Activated CD8-positive, alpha-beta memory T cell treated with anti-CD3 and anti-CD28 coated beads for 24 hours (primary cell): ENCODE measurements around the gene SDHB.

Source experiments
- DNase-seq: peaks from one replicate; pipeline ENCODE4 v3.0.0-alpha.2; 2020

SDHB gene

DNA sequence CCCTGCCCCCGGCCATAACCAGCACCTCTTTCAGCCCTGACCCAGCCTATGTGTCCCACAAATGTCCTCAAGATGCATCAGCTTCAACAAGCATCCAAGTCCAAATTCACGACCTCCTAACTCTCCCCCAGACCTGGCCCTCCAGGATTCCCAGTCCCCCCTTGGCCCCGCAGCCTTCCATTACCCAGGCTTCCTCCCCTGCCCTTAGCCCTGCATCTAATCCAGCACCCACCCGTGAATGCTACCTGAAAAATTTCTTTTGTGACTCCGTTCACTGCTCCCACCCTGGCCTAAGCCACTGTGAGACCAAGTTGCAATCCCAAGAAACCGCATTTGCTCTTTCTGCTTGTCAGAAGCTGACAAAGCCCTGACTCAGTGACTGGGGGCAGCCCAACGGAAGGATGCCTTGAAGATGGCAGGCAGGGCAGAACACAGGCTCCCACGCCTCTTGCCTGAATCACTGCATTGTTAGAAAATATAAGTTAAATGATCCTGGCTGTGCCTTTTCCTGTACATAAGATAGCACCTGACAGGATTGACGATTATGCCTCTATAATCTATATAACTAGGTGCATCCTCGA, 72.5 kb downstream of the SDHB start:
- no peak for DNase-seq

DNA sequence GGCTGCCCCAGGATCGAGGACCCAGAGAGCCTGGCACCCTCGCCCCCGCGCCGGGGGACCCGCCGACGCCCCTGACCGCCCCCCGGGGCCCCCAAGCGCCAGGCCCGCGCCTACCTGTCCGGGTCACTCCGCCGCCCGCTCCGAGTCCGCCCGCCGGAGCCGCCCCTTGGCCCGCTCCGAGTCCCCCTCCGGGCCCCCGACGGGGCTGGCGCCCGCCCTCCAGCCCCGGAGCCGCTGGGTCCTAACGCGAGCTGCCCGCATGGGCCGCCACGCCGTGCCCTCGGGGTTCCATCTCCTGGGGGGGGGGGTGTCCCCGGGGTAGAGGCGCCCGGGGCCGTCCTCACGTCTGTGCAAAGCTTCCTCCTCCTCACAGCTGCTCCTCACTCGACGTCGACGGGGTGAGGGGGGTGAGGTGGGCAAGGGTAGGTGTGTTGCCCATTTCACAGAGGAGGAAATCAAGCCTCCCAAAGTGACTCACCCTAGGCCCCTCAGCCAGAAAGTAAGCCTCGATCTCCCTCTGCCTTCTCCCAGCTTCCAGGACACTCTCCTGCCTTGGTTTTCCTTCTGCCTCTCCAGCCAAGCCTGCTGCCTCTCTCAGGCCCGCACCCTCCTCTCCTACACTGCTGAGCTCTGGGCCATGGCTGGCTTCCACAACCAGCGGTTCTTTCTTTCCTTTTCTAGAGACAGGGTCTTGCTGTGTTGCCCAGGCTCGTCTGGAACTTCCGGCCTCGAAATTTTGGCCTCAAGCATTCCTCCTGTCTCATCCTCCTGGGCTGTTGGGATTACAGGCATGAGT, 73.2 kb downstream of the SDHB start, which contains the start of gene MFAP2:
MFAP2 (minus strand) TSS at position 148 of the 796 bp plus-strand sequence. CDS start 2,347 bp downstream, outside the sequence.
- peak; percentile 60 for DNase-seq

DNA sequence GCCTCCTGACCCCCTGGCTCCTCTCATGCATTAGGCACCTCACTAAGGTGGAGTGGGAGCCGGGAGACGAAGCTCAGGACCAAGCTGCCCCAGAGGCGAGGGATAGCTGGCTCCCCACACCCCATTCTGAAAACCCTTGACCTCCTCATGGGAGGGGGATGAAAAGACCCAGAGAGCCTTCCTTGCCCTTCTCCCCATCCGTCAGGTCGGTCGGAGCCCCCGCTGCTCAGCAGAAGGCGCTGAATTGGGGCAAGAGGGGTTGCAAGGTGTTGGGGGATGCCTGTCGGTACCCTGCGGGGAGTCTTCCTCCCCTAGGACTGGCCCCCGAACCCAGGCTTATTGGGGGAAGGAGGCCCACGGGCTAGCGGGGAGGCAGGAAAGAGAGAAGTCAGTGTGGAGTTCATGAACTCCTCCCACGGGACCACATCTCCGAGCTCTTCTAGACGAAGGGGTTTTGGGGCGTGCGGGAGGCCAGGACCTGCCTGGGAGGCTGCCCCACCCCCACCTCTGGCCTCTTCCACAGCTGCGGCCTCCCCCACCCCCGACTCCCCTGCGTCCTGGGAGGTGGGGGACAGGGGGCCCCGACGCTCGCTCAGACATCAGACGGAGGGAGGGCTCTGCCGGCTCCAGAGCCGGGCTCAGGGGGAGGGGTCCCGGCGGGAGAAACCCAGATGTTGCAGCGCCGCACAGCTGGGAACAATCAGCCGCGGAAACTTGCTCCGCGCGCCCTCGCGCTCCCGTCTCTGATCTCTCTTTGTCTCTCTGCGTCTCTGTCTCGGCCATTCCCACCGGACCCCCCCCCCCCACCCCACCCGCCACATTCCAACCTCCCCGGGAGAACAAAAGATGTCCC, 74.1 kb downstream of the SDHB start:
- DNase-seq, result no peak

DNA sequence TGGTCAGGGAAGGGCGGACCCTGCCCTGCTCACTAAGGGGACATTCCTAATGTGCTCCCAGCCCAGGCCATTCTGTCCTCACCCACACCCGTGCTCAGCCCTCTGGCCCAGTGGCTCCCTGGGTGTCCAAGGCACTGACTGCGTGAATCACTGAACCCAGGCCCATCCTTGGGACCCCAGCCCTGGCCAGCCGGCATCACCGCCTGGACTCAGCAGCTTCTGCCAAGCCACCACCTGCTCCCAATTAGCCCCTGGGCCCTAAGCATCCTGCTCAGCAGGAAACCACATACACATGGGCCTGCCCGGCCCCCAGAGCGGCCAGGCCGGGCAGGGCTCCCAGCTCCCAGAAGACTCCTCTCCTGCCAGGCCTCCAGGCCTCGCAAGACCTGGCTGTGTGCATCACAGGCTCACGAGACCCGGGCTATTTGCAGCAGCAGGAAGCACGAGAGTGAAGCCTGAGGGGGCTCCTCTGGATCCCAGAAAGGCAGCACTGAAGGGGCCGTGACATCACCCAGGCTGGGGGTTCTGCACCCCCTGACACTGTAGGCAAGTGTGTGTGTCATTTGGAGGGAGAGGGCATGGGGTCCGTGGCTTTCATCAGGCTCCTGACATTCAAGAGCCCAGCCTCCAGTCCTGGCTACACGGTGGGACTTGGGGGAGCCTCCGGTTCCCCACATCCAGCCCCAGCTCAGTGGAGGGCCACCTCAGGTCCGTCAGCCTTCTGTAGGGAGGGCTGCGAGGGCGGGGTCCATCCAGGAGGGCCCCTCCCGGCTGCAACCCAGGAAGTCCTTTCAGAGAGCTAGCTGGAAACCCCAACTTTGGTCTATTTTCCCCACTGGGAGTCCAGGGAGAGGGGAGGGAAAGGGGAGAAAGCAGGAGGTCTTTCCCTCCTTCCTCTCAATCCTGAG, 75.0 kb downstream of the SDHB start:
- DNase-seq, result no peak

DNA sequence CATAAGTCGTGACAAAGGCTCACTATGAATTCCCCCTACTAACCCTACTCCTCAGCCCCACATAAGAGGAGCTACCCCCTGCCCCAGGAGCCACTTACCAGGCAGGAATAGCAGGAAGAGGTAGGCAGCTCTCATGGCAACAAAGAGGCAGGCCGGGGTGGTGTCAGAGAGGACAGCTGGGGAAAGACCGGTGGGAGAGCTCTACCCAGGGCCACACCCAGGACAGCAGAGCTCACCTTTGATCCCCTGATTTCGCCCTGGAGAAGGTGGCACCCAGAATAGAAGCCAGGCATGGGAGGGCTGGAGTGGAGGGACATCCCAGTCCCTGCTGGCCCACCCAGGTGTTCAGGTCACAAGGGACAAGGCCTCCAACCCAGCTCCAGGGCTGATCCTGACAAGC, 75.7 kb downstream of the SDHB start:
- no peak for DNase-seq

DNA sequence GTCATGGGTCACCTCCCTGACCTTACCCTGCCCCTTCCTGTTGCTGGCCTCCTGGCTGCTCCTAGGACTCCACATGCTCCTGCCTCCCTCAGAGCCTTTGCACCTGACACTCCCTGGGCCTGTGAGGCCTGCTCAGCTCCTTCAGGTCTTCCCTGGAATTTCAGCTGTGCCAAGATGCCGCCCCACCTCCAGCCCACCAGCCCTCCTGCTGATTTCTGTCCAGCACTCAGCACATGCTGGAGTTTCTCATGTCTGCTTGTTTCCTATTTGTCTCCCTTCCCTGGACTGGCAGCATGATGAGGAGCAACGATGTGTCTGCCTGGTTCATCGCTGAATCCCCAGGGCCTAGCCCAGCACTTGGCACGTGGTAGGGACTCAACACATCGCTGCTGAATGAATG, 76.5 kb downstream of the SDHB start:
- DNase-seq, result no peak

DNA sequence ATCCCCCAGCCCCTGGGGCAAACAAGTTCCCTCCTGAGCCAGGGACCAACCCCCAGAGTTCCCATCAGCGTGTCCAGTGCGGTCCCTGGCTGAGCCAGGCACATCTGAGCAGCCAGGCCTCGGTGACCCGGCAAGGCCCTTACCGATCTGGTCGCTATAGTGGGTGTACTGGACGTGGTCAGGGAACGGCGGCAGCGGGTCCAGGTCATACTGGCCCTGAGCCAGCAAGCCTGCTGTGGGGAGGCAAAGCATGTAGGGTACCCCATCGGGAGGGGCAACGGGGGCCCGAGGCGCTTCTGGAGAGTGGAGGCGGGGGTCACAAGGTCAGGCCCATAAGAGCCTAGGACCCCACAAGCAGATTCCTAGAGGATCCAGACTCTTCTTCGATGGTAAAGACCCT, 76.9 kb downstream of the SDHB start:
- DNase-seq, result no peak

DNA sequence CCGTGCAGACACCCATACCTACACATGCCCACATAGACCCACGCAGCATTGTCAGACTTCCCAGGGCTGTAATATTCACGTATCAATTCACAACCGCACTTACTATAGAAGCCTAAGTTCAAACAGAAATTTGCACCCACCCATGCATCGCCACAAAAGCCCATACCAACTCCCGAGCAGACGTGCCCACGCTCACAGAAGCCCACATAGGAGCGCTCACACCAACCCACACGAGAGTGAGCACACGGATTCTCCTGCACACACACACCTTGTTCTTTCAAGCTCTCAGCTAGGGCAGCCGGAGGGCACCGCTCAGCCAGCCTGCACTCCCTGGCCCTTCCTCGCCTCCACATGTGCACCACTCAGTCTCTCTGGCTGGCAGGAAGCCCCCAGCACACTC, 78.0 kb downstream of the SDHB start:
- no peak for DNase-seq

DNA sequence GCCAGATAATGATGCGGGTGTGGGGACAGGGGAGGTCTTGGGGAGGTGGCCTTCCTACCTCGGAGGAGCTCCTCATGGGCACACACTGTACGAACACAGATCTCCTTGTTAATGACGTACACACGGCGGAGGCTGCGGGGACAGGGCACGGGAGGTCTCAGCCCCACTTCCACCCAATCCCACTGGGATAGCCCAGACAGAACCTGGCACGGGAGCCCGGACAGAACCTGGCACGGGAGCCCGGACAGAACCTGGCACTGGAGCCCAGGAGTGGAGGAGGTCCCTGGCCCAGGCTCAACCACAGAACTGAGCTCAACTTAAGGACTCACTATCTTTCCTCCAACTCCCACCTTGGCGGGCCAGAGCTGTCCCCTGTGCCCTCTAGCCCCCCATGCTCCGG, 78.6 kb downstream of the SDHB start:
- no peak for DNase-seq

DNA sequence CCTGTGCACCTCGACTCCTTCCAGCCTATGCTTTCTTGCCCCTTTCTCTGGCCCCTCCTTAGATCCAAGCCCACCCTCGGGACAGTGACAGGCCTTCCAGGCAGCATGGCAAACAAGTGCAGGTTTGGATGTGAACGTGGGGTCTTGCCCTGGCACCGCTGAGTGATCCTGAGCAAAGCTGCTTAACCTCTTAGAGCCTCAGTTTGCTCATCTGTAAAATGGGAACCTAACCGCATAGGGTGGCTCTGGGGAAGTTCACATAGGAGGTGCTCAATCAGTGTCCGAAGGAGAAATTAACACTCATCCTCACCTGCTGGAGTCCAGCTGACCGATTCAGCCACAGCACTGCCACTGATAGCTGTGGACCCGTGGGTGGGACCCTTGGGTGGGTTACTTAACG, 80.6 kb downstream of the SDHB start:
- DNase-seq, result no peak

DNA sequence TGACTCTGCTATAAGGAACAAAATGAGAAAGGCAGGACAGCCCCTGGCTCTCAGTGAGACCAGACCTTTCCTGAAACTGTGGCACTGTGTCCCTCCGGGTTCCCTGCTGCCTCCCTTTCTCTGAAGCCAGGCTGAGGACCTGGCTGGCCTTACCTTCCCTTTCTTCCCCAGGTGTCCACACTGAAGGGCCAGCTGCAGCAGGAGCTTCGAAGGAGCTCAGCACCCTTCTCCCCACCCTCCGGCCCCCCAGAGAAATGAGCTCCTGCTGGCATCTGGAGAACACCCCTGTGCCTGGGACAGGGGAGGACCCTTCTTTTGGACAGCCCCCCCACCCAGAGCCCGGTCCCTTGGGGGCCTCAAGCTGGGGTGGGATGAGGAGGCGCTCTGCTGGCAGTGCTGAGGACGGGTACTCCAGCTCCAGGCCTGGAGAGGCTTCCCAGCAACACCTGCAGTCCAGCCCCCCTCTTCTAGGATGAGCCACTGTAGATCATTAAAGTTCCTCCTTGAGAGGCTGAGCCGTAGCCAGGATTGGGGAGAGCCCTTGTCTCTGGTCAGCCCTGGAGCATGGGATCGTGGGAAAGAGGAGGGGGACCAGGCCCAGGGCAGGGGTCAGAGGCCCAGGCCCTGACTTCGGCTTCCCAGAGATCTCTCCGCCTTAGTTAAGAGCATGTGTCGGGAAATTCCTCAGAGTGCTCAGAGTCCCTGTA, 81.5 kb downstream of the SDHB start:
- no peak for DNase-seq

DNA sequence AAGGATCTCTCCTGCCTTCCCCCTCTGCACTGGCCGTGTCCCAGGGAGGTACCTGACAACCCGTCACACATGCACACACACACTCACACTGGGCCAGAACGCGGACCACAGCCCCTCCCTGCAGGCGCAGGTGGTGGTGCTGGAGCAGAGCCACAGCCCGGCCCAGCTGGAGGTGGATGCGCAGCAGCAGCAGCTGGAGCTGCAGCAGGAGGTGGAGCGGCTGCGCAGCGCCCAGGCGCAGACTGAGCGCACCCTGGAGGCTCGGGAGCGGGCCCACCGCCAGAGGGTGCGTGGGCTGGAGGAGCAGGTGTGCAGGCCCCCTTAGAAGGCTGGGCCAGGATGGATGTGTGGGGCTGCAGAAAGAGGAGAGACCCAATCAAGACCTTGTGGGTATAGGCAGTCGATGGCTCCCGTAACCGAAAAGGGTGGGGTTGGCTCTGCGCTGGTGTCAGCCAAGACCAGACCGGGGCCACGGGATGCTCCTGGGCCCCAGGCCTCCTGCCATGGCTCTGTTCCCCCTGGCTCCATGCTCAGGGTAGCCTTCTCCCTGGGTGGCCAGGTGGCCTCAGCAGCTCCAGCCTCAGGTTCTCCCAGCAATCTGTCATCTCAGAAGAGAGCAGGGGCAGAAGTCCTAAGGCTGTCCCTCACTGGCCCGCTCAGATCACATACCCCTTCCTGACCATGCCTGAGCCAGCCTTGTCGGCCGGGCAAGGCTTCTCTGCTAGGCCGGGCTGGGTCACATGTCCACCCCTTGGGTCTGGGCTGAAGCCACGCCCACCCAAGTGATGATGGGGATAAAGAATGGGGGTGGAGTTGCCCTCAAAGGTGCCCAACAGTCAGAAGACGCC, 82.3 kb downstream of the SDHB start:
- DNase-seq, result no peak

DNA sequence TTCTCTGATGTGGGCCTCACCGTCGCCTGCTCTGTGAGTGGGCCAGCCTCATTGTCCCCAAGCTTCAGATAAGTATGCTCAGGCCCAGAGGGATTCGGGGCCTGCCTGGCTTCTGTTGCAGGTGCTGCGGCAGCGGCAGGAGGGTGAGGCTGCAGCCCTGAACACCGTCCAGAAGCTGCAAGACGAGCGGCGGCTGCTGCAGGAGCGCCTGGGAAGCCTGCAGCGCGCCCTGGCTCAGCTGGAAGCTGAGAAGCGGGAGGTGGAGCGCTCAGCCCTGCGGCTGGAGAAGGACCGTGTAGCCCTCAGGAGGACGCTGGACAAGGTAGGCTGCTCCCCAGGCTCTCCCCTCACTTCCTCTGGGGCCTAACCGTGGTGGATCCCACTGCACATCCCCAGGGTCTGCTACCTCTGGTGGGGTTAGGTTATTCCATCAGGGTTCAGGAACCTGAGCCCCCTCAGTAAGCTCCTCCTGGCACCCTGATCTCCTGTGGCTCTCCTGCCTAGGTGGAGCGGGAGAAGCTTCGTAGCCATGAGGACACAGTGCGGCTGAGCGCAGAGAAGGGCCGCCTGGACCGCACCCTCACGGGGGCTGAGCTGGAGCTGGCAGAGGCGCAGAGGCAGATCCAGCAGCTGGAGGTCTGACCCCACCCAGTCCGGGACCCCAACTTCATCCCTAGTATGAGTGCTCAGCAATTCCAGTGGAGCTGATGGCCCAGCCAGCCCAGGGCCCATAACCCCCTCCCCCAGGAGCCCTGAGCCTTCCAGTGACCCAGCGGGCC, 83.5 kb downstream of the SDHB start:
- no peak for DNase-seq

DNA sequence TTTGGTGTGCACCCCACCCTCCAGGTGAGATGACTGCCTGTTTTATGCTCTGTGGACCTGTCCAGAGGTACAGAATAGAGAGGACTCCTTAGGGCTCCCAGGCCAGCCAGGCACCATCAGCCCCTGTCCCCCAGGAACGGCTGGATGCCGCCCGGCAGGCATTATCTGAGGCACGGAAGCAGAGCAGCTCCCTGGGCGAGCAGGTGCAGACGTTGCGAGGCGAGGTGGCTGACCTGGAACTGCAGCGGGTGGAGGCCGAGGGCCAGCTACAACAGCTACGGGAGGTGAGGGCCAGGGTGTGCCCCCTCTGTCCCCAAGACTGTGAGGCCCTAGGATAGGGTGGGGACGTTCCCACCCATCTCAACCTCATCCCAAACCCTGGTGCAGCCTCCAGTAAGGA, 84.2 kb downstream of the SDHB start:
- no peak for DNase-seq

DNA sequence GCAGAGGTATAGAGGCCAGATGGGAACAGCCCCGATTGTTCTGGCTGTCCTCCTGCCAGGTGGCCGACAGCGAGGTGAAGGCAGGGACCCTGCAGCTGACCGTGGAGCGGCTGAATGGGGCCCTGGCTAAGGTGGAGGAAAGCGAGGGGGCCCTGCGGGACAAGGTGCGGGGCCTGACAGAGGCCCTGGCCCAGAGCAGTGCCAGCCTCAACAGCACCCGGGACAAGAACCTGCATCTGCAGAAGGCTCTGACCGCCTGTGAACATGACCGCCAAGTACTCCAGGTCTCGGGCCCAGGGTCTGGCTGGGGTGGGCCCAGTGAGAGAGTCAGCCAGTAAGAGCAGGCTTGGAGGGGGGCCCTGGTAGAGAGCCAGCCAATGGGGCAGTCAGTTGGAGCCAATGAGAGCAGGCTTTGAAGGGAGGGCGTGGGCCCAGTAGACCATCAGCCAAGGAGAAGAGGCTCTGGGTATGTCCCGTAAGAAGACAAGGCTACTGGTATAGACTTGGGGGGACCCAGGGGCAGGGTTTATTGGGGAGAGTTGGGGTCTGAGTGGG, 84.7 kb downstream of the SDHB start:
- DNase-seq, result no peak
